Placental epithelial cell (primary cell): ENCODE measurements around the gene GPX2. TPM values are rescaled to one million over a fixed set of nuclear protein-coding genes. Genes with fewer than 3 reads are reported as not detected.

ENCODE experiments used
- small RNA-seq: library from RNA; depleted of rRNA; stranded (forward); fragments of <200 nt; gene quantifications from one replicate; pipeline ENCODE3, GENCODE V24; 2012
- total RNA-seq: library from RNA; depleted of rRNA; stranded (reverse); fragments of >200 nt; gene quantifications from 2 replicates; pipeline ENCODE4 v1.2.3, GENCODE V29; 2012

The GPX2 gene
- not detected in 2 replicates for total RNA-seq

GRCh38 chr14:64942531-64943111 is at the start of gene GPX2:
Gene GPX2, minus strand, starts transcription at chr14:64942745. Its CDS starts 19 bp downstream, at chr14:64942726.

DNA sequence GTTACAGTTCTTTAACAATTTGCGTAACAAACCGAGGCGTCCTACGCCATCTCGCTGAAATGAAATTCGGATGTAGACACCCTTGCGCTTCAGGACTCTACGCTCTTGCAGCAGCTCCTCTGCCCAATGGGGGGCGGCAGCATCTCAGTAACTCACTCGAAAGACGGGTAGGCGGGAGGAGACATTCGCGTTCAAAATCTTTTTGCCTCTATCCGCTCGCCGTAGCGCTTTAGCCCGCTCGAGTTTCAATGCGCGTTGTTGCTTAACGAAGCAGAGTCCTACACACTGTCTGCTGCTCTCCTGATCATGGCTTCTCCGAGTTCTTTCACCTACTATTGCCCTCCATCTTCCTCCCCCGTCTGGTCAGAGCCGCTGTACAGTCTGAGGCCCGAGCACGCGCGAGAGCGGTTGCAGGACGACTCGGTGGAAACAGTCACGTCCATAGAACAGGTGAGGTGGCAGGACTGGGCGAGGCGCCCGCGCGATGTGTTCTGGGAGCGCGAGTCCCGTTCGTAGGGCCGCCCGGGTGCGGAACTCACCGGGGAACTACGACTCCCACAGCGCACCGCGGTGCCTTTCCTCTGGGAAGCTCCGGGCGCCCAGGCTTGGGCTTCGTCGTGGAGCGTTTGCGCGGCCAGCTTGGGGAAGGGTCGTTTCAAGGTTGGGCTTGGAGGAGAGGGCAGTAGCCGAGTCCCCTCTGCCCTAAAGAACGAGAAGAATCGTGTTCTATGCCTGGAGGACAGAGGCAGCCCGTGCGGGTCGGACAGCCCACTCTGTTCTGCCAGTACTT is 44.3 kb upstream of the GPX2 start, which contains the start of gene FNTB:
Gene FNTB, plus strand, starts transcription at position 248 of the 790 bp plus-strand sequence. Its CDS starts 59 bp downstream, at position 307.

DNA sequence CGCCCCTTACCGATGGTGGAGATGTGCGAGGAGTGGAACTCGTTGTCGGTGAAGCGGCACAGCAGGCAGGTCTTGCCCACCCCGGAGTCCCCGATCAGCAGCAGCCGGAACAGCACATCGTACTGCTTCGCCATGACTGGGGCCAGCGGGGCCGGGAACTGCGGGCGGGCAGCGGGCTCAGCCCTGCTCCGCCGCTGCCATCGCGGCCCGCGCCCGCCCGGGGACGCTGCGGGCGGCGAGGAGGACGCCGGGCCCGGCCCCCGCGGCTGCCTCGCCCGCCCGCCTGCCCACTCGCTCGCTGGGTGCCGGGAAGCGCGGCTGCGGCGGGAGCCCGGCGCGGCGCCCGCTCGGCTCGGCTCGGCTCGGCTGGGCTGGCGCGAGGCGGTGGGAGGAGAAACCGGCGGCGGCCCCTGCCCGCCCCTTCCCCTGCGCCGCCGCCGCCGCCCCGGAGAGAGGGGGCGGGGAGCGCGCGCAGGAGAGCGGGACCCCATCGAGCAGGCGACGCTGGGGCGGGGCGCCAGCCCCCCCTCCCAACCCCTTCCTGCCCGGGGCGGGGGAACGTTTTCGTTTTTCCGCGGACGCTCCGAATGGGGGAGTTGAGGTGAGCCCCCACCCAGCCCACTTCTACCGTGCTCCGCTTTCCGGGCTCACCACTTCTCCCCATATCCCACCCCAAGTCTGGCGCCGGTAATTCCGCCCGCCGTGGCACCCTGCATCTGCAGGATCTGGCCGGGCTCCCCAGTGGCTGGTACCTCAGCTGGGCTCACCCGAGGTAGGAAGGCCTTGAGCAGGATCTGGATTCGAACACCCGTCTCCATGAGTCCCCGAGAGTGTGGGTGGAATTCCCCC is 29.6 kb upstream of the GPX2 start, which contains the start of gene RAB15:
Gene RAB15, minus strand, starts transcription at position 394 of the 849 bp plus-strand sequence. Its CDS starts 260 bp downstream, at position 134.

DNA sequence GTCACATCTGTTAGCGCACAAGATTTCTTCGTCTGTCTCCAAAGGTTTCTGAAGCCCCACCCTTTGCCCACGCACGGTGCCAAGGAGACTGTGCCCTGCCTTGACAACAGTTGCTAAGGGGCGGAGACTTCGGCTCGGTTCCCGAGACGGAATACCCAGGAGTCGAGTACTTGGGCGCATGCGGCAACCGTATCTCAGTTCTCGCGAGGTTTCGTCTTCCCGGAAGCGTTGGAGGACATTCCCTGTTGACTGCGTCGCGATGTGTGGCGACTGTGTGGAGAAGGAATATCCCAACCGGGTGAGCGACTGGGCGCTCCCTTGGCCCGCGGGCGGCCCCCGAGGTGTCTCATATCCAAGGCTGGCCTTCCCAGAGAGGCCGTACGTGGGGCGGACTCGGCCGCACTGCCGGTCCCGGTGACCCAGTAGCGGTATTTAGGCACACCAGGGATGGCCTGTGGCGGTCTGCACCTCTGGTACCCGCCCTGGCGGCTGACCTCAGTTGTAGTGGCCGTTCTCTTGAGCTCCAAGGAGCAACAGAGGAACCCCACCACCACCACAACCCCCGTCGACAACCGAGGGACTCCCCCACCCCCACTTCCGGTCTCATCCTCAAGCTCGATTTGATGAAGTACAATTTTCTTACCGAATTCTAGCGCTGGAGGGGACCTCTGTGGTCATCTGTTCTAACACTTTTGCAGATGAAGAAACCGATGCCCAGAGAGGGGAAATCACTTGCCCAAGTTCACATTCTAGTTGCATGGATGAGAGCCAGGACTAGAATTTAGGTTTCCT is 28.1 kb downstream of the GPX2 start, which contains the start of gene CHURC1:
Gene CHURC1, plus strand, starts transcription at position 219 of the 792 bp plus-strand sequence. Its CDS starts 41 bp downstream, at position 260.

Small RNAs within 50 kb of the gene (small RNA-seq; reads per million reads assigned to genes)
- not detected for gene RPPH1-2P

Other genes with a start within 250 kb of the GPX2 start
- 33.4 and 92.0 TPM in 2 replicates for gene PLEKHG3, start 238.3 kb downstream of the GPX2 start, total RNA-seq
- 0.39 and 0.98 TPM in 2 replicates for gene SPTB, start 62.8 kb downstream of the GPX2 start, total RNA-seq
- 36.3 and 46.7 TPM in 2 replicates for gene CHURC1, start 28.3 kb downstream of the GPX2 start, total RNA-seq
- 4.9 and 14.1 TPM in 2 replicates for gene RAB15, start 29.6 kb upstream of the GPX2 start, total RNA-seq
- 15.3 and 19.3 TPM in 2 replicates for gene FNTB, start 44.1 kb upstream of the GPX2 start, total RNA-seq
- gene MAX, start 159.8 kb upstream of the GPX2 start, total RNA-seq, result 74.2 and 87.1 TPM in 2 replicates